NCI-H2227 (cell line): ENCODE data around the gene TAB2.

ENCODE experiments used
- DNase-seq: peaks from one replicate; lab custom pipeline; 2025; ENCODE audit not compliant: unreplicated experiment; lab: John Stamatoyannopoulos, UW

TAB2 gene

GRCh38 chr6:149409617-149410016 is 92.1 kb downstream of the TAB2 start:
- no peak for DNase-seq

- DNase-seq, result no peak
Measured at GRCh38 chr6:149410557-149410956, 93.0 kb downstream of the TAB2 start.

- no peak for DNase-seq
Measured at GRCh38 chr6:149414009-149414408, 96.5 kb downstream of the TAB2 start.

DNA sequence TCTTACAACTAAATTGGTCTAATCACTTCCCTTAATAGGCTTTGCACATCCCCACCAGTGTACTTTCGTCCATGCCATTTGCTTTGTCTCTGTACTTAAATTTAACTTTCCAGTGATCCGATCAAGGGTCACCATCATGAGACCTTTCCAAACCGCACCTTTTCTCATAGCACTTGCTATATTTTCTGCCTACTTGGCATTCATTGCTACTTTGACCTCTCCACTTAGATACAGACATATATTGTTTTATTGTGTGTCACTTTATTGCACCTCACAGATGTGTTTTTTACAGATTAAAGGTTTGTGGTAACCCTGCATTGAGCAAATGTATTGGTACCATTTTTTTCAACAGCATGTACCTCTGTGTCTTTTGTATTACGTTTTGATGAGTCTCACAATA is 97.3 kb downstream of the TAB2 start:
- no peak for DNase-seq

DNA sequence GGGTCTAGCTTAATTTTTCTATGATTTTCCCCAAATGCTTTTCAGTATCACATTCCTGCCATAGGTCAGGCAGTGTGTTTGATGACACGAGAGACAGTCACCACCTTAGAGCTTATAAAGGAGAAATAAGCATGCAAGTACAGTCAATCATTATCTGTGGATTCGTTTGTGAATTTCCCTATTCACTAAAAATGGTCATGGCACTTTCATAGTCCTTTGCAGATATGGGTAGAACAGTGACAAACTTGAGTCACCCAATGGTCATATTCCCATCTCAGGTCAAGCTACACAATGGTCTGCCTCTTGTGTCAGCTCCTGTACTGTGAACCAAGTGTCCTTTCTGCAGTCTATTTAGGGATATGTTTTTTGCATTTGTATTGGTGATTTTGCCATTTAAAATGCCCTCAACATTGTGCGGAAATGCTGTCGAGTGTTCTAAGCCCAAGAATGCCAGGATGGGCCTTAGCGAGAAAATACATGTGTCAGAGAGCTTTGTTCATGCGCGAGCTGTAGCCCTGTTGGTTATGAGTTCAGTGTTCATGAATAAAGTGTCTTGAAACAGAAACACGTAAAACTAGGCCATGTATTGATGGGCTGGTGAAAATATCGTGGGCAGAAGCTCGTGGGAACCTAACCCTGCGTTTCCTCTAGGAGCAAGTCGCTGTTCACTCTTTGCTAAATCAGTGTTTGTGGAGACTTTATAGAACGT is 102.3 kb downstream of the TAB2 start:
- no peak for DNase-seq

DNA sequence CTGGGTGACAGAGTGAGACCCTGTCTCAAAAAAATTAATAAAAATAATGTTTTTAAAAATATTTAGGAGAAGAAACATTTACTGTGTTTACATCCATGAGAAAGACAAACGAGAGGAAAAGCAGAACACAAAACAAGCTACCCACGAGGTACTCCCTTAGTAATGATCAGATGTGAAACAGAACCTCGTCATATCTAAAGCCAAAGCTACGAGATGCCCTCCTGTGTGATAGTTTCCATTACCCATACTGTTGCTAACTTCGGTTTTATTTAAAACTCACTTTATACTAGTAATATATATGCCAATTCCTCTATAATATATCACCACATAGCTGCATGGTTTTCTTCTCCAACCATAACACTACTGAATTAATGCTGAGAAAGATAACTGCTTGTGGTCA is 103.6 kb downstream of the TAB2 start:
- DNase-seq, result no peak

DNA sequence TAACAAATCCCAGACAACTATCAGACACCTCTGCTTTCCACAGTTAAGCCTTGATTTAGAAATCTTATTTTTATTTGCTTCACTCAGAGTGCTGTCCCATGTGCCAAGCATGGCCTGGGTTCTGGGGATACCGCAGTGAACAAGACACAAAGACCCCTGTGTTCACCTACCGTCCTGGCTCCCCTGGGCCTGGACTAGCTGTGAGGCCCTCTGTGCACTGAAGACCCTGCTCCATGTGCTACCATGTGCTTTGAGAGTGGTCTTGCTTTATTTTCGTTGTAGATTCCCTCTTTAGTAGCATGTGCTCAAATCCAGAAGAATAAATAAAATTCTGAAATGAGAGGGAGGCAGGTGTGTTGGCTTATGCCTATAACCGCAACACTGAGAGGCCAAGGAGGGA is 105.1 kb downstream of the TAB2 start:
- no peak for DNase-seq

DNA sequence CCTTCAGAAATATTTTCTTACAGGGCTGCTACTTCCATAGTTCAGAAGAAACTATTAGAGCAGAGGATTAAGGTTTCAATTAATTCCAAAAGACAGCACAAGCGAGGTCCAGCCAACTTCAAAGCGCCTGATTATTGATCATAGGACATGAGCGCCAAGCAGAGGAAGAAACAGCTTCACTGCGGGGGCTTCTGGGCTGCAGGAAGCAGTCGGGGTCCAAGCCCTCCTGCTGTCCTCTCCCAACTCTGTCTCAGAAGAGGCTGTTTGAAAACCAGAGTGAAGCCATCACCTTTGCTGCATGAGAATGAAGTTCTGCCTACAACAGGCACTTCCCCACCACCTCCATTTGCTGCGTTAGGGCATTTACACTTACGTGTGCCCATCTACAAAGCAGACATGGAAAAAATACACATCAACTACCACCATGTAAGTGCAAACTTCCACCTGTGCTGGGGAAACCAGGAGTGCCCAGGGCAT is 106.5 kb downstream of the TAB2 start:
- DNase-seq, result no peak

GRCh38 chr6:149425224-149425623 is 107.7 kb downstream of the TAB2 start:
- DNase-seq, result no peak

DNA sequence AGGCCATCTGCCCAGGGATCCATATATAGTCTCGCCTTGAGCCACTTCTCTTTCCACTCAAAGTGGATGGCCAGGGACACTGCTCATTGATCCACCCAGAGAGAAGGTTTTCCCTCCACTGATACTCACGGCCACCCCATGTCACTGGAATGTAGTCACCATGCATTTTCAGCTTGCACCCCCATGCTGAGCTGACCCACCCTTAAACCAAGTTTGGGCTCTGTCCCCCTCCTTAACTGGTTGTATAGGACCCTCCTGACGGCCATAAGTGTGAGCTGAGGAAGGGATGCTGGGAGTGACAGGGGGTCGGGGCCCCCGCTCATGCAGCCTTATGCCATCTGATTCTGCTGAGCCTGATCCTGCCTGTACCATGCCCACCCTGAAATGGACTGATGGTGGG is 108.2 kb downstream of the TAB2 start:
- DNase-seq, result no peak

DNA sequence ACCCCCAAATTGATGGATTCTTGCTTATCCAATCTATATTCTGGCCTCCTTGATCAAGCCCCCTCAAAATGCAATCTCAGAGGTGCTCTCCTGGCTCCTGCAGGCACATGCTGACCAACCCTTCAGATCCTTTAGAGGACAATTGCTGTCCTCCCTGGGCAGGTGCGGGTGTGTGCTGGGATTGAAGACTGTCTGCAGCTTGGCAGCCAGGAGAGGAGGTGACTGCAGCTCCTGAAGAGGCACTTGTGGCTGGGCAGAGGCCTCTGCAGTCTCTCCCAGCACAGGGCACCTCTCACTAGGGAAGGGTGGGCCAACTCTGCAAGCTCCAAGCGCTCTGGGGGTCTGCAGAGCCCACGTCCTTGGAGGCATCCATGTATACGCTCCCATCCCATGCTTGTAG is 111.1 kb downstream of the TAB2 start:
- no peak for DNase-seq

GRCh38 chr6:149429427-149430360 is 112.2 kb downstream of the TAB2 start:
- no peak for DNase-seq

DNA sequence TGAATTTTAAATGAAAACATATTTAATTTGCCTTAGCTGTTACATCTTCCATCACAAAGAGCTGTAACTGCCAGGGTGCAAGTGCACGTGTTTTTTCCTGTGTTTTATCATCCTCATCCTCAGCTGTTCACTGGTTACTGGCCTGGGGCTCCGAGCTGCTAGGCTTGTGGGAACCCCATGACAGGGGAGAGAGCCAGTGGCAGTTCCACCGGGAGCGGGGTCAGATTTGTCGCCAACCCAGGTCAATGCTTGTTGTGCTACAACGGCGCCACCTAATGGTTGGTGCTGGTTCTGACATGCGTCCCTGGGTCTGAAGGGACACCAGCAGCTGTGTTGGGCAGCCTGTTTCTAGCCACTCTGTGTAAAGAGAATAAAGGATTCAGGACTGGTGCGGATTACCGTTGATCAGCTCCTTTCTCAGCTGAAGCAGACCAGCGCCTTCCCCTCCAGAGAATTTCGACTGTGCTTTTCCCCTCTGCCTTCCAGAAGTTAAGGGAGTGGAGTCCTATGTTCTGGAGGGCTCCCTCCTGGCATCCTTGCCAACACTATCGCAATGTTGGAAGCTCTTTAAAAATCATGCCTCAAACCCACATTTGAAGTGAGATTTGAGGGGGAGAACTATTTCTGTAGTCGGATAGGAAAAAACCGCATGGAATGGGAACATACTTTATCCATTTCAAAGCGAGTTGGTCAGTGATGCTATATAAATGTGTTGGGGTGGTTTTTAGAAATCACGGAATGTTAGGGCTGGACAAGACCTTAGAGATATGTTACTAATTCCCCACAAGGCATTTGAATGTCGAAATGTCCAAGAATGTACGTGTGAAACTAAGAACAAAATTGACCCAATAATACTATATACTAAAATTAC is 114.6 kb downstream of the TAB2 start:
- peak; percentile 78 for DNase-seq

GRCh38 chr6:149433405-149433804 is 115.9 kb downstream of the TAB2 start:
- no peak for DNase-seq

GRCh38 chr6:149433881-149434280 is 116.4 kb downstream of the TAB2 start:
- DNase-seq, result no peak

DNA sequence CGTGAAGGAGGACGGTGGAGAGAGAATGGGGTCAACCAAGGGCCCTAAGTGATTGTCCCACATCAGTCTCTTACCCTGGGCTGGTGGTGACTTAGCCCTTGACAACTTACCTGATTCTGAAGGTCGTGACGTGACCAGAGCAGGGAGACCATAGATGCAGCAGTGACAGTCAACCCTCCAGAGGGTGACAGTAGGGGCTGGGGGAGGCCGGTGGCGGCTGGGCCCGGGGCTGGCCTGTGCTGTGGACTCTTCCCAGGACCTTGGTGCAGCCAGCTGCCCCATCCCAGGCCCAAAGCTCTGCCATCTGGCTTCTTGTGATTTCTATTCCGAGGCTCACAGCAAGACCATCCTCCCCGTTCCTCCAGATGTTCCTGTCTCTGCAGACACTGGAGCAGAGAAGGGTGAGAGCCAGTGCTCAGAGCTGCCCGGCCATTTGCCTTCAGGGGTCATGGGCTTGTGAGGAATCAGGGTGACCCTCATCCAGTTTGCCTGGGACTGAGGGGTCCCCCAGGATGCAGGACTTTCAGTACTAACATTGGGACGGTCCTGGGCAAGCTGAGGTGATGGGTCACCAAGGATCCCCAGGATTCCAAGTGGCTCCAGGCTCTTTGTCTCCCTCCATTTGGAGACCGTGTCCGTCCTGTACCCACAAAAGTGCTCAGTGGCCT is 118.5 kb downstream of the TAB2 start:
- DNase-seq, result no peak

- no peak for DNase-seq
Measured at GRCh38 chr6:149436647-149437046, 119.1 kb downstream of the TAB2 start.

DNA sequence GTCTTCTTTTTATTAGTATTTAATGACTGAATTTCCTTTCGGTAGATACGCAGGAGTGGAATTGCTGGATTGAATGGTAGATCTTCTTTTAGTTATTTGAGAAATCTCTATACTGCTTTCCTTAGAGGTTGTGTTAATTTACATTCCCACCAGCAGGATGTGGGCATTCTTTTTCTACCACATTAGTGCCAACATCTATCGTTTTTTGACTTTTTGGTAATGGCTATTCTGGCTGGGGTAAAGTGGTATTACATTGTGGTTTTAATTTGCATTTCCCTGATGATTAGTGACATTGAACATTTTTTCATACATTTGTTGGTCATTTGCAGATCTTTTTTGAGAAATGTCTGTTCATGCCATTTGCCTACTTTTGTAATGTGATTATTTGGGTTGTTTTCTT is 119.7 kb downstream of the TAB2 start:
- DNase-seq, result no peak

DNA sequence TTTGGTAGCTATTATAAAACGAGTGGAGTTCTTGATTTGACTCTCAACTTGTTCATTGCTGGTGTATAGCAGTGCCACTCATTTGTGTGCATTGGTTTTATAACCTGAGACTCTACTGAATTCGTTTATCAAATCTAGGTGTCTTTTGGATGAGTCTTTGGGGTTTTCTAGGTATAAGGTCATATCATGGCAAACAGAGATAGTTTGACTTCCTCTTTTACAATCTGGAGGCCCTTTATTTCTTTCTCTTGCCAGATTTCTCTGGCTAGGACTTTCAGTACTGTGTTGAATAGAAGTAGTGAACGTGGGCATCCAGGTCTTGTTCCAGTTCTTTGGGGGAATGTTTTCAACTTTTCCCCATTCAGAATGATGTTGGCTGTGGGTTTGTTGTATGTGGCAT is 121.3 kb downstream of the TAB2 start:
- no peak for DNase-seq

GRCh38 chr6:149439626-149440025 is 122.1 kb downstream of the TAB2 start:
- DNase-seq, result no peak
